GM12801 (cell line): ENCODE data around the gene ERVK3-1.

ENCODE experiments used
- CTCF ChIP-seq: IDR thresholded peaks from one replicate; pipeline ENCODE4 v1.5.1; 2011; ENCODE audit warnings: control low read depth; ENCODE audit not compliant: insufficient read length; ENCODE audit errors: extremely low read depth

Gene ERVK3-1

GRCh38 chr19:58311345-58311865 lies 6.2 kb downstream of the ERVK3-1 start:
- no peak for TF ChIP-seq CTCF

- no peak for TF ChIP-seq CTCF
Observed at GRCh38 chr19:58315580-58315979, 10.4 kb downstream of the ERVK3-1 start.

- no peak for TF ChIP-seq CTCF
Observed at GRCh38 chr19:58317476-58318072, 12.4 kb downstream of the ERVK3-1 start.

GRCh38 chr19:58318297-58318696 lies 13.1 kb downstream of the ERVK3-1 start:
- TF ChIP-seq CTCF, result no peak

GRCh38 chr19:58319241-58319640 lies 14.1 kb downstream of the ERVK3-1 start:
- TF ChIP-seq CTCF, result no peak

GRCh38 chr19:58325311-58326022 lies 20.3 kb downstream of the ERVK3-1 start:
- TF ChIP-seq CTCF, result no peak

- TF ChIP-seq CTCF, result no peak
Observed at GRCh38 chr19:58326501-58326913, 21.3 kb downstream of the ERVK3-1 start.
